Hippocampal formation (tissue), 2 donors: ENCODE measurements around the gene AGPAT4.
"Not testable (repeated sequence)": the region's sequence is repeated elsewhere in the genome, so short reads cannot be mapped to it uniquely, and the experiment has no call there.

Source experiments
- DNase-seq, 2 donors: peaks; one replicate each; lab custom pipeline; 2025; lab: John Stamatoyannopoulos, UW

The AGPAT4 gene

GRCh38 chr6:161273752-161274487 lies at the start of gene AGPAT4:
TSS of gene AGPAT4 (minus strand) at chr6:161274061. CDS start at chr6:161232213, 41,848 bp downstream.
- peak; percentile 65 to 90 for DNase-seq

GRCh38 chr6:161319231-161319630 lies 45.4 kb upstream of the AGPAT4 start:
- DNase-seq: peak; percentile 67 to 88

GRCh38 chr6:161318456-161318855 lies 44.6 kb upstream of the AGPAT4 start:
- DNase-seq: peak; percentile 56 to 88

- DNase-seq: no peak
Measured at GRCh38 chr6:161316531-161316930, 42.7 kb upstream of the AGPAT4 start.

- DNase-seq: not testable (repeated sequence)
Measured at GRCh38 chr6:161315246-161315917, 41.5 kb upstream of the AGPAT4 start.

- not testable (repeated sequence) for DNase-seq
Measured at GRCh38 chr6:161314541-161315245, 40.8 kb upstream of the AGPAT4 start.

GRCh38 chr6:161313940-161314509 lies 40.2 kb upstream of the AGPAT4 start:
- DNase-seq: no peak

- DNase-seq: not testable (repeated sequence)
Measured at GRCh38 chr6:161313475-161313874, 39.6 kb upstream of the AGPAT4 start.

- DNase-seq: not testable (repeated sequence)
Measured at GRCh38 chr6:161309774-161310173, 35.9 kb upstream of the AGPAT4 start.

- DNase-seq: no peak
Measured at GRCh38 chr6:161308075-161308655, 34.3 kb upstream of the AGPAT4 start.

GRCh38 chr6:161305860-161306259 lies 32.0 kb upstream of the AGPAT4 start:
- DNase-seq: no peak

- DNase-seq: no peak
Measured at GRCh38 chr6:161303628-161304340, 29.9 kb upstream of the AGPAT4 start.

GRCh38 chr6:161302949-161303348 lies 29.1 kb upstream of the AGPAT4 start:
- no peak for DNase-seq

GRCh38 chr6:161301338-161301737 lies 27.5 kb upstream of the AGPAT4 start:
- no peak for DNase-seq

- DNase-seq: no peak
Measured at GRCh38 chr6:161300823-161301222, 27.0 kb upstream of the AGPAT4 start.

GRCh38 chr6:161299726-161300125 lies 25.9 kb upstream of the AGPAT4 start:
- no peak for DNase-seq

GRCh38 chr6:161295784-161296183 lies 21.9 kb upstream of the AGPAT4 start:
- no peak for DNase-seq

- DNase-seq: no peak
Measured at GRCh38 chr6:161292650-161293281, 18.9 kb upstream of the AGPAT4 start.

GRCh38 chr6:161292145-161292544 lies 18.3 kb upstream of the AGPAT4 start:
- no peak for DNase-seq

- no peak for DNase-seq
Measured at GRCh38 chr6:161290751-161291150, 16.9 kb upstream of the AGPAT4 start.

GRCh38 chr6:161284653-161285052 lies 10.8 kb upstream of the AGPAT4 start:
- no peak for DNase-seq
